Neural cell (in vitro differentiated cells): ENCODE results near the gene HEG1. TPM values are rescaled to one million over a fixed set of nuclear protein-coding genes. Genes with fewer than 3 reads are reported as not detected.

Source experiments
- H2AFZ ChIP-seq: fragments of 200-600, 300-800 bp; sonication (generic), shearing (Covaris generic); 2 replicates; pipeline ENCODE4 v1.6.0; 2014; ENCODE audit warnings: low read depth, mild to moderate bottlenecking, antibody characterized with exemption, low read length, moderate library complexity
- H3F3A ChIP-seq: fragments of 200-600 bp; shearing (Covaris generic); 2 replicates; pipeline ENCODE4 v1.6.1; 2016; ENCODE audit warnings: mild to moderate bottlenecking, moderate library complexity, mixed read lengths, antibody characterized with exemption, low read length; ENCODE audit not compliant: insufficient read depth, poor library complexity, severe bottlenecking
- H3K27ac ChIP-seq: fragments of 200-600, 300-800 bp; sonication (generic), shearing (Covaris generic); 2 replicates; pipeline ENCODE4 v1.5.1; 2014; ENCODE audit warnings: mild to moderate bottlenecking, low read length, moderate library complexity
- H3K27me3 ChIP-seq: fragments of 300-800, 200-600 bp; sonication (generic), shearing (Covaris generic); 2 replicates; pipeline ENCODE4 v1.6.0; 2014; ENCODE audit warnings: mild to moderate bottlenecking, low read depth, low read length, moderate library complexity; ENCODE audit not compliant: insufficient read depth
- H3K36me3 ChIP-seq: fragments of 300-800, 200-600 bp; sonication (generic), shearing (Covaris generic); 2 replicates; pipeline ENCODE4 v1.5.1; 2014; ENCODE audit warnings: mild to moderate bottlenecking, antibody characterized with exemption, low read length, moderate library complexity; ENCODE audit not compliant: insufficient read depth
- H3K4me2 ChIP-seq: fragments of 300-800, 200-600 bp; sonication (generic), shearing (Covaris generic); 2 replicates; pipeline ENCODE4 v1.6.0; 2014; ENCODE audit warnings: mild to moderate bottlenecking, low read length
- H3K4me3 ChIP-seq: fragments of 300-800, 200-600 bp; sonication (generic), shearing (Covaris generic); 2 replicates; pipeline ENCODE4 v1.5.1; 2014; ENCODE audit warnings: mild to moderate bottlenecking, low read length, moderate library complexity
- H3K79me2 ChIP-seq: fragments of 200-600 bp; shearing (Covaris generic); replicated peaks from 2 replicates; pipeline ENCODE4 v1.6.0; 2014; ENCODE audit warnings: mild to moderate bottlenecking, low read length, moderate library complexity; ENCODE audit not compliant: insufficient read depth
- H3K9ac ChIP-seq: fragments of 300-800, 200-600 bp; sonication (generic), shearing (Covaris generic); 2 replicates; pipeline ENCODE4 v1.6.1; 2016; ENCODE audit warnings: mild to moderate bottlenecking, low read length, mixed read lengths
- H3K9me2 ChIP-seq: fragments of 200-600 bp; shearing (Covaris generic); 2 replicates; pipeline ENCODE4 v1.6.1; 2016; ENCODE audit warnings: mild to moderate bottlenecking, low read length, mixed read lengths; ENCODE audit not compliant: insufficient read depth
- H3K9me3 ChIP-seq: fragments of 200-600, 300-800 bp; sonication (generic), shearing (Covaris generic); 2 replicates; pipeline ENCODE4 v1.6.1; 2016; ENCODE audit warnings: mild to moderate bottlenecking, mixed run types, low read length, moderate library complexity, mixed read lengths
- H4K20me1 ChIP-seq: fragments of 200-600 bp; shearing (Covaris generic); 2 replicates; pipeline ENCODE4 v1.6.1; 2016; ENCODE audit warnings: mild to moderate bottlenecking, mixed run types; ENCODE audit not compliant: insufficient read depth
- CTCF ChIP-seq: fragments of 450-650 bp; IDR thresholded peaks from 2 replicates; pipeline ENCODE4 v1.5.1; 2014; ENCODE audit warnings: antibody characterized with exemption, mild to moderate bottlenecking, moderate library complexity; ENCODE audit not compliant: poor library complexity, severe bottlenecking
- EP300 ChIP-seq: fragments of 450-650 bp; conservative IDR thresholded peaks from 2 replicates; pipeline ENCODE4 v1.6.1; 2014; ENCODE audit warnings: antibody characterized with exemption, mild to moderate bottlenecking, moderate library complexity; ENCODE audit not compliant: poor library complexity, severe bottlenecking
- EZH2 ChIP-seq: fragments of 200-600, 300-800 bp; shearing (Covaris generic), sonication (generic); IDR thresholded peaks from 2 replicates; pipeline ENCODE4 v1.6.1; 2014; ENCODE audit warnings: antibody characterized with exemption, low read length, borderline replicate concordance, mild to moderate bottlenecking; ENCODE audit not compliant: insufficient read depth, poor library complexity, severe bottlenecking
- MXI1 ChIP-seq: fragments of 450-650 bp; conservative IDR thresholded peaks from 2 replicates; pipeline ENCODE4 v1.6.1; 2014; ENCODE audit warnings: antibody characterized with exemption, mild to moderate bottlenecking; ENCODE audit not compliant: poor library complexity, severe bottlenecking
- POLR2AphosphoS5 ChIP-seq: IDR thresholded peaks from 2 replicates; pipeline ENCODE4 v1.6.1; 2012
- RAD21 ChIP-seq: fragments of 450-650 bp; conservative IDR thresholded peaks from 2 replicates; pipeline ENCODE4 v1.6.1; 2014; ENCODE audit warnings: antibody characterized with exemption, mild to moderate bottlenecking, moderate library complexity
- SMC3 ChIP-seq: fragments of 450-650 bp; conservative IDR thresholded peaks from 2 replicates; pipeline ENCODE4 v1.6.1; 2014; ENCODE audit warnings: antibody characterized with exemption, mild to moderate bottlenecking, moderate library complexity; ENCODE audit not compliant: poor library complexity
- TAF1 ChIP-seq: IDR thresholded peaks from 2 replicates; pipeline ENCODE4 v1.6.1; 2012; ENCODE audit warnings: low read depth
- polyA plus RNA-seq: library from polyadenylated mRNA; depleted of rRNA; stranded (reverse); fragments of >200 nt; gene quantifications from 2 replicates; pipeline ENCODE4 v1.2.3, GENCODE V29; 2014
- TF ChIP-seq, protein P1 (sequence below): IDR thresholded peaks from 2 replicates; pipeline ENCODE4 v1.6.1; 2012; ENCODE audit warnings: borderline replicate concordance

HEG1 gene
- polyA plus RNA-seq, 1 donor from 2014 or later, result 0.48 TPM

- Histone ChIP-seq H3K9me2 (no peaks in the 10 kb centered on the region), H3K9ac (no peak overlapping the region), H3K27me3 (no peaks in the 10 kb centered on the region), H2AFZ (no peak overlapping the region), H3K9me3 (no peaks in the 10 kb centered on the region), H3K36me3 (no peaks in the 10 kb centered on the region), H3F3A (no peaks in the 10 kb centered on the region), H3K4me2 (no peak overlapping the region), H3K4me3 (no peak overlapping the region), H3K79me2 (no peaks in the 10 kb centered on the region), H4K20me1 (no peaks in the 10 kb centered on the region), H3K27ac (no peak overlapping the region)
- TF ChIP-seq EP300, result no peak
- TF ChIP-seq CTCF, result no peak
- no peak for TF ChIP-seq SMC3
Measured at GRCh38 chr3:125002414-125003368, 53.1 kb downstream of the HEG1 start.

DNA sequence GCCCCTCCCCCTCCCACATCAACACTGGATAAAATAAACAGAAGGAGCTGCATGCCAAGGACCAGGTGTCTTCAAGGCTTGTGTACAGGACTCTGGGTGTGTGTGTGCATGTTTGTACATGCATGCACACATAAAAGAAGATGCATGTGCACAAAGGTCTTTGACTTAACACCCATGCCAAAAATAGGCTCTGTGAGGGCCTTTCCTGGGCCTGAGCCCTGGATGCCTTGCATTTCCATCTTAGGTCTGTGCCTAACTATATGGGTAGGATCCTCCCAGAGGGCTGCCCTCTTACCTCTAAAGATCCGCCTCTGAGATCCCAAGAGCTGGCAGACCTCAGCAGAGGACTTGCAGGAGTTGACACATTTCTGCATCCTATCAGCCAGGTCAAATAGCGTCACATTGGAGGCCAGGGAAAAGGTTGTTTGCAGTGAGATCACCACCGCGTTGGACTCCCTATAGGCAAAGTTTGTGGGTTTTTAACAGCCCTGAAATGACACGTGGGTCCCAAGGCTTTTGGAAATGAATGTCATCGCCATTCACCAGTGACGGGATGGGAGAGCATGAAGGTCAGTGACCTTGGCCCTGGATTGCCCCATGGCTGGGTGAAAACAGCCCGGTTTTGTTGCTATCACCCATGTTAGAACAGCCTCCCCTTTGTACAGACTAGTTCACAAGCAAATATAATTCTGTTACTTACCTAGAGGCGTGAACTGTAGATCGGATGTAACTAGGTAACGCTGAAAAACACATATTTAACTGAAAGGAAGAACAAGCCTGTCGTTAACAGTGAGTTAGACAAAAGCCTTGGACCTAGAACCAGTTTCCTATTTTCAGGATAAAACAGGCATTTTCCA, 54.0 kb downstream of the HEG1 start:
- H3K4me2 ChIP-seq, result no peak overlapping the region
- no peaks in the 10 kb centered on the region for H3K36me3 ChIP-seq
- no peaks in the 10 kb centered on the region for H3K9me2 ChIP-seq
- no peaks in the 10 kb centered on the region for H3F3A ChIP-seq
- TF ChIP-seq EZH2 (no peak), POLR2AphosphoS5 (no peak), TAF1 (no peak), MXI1 (no peak), RAD21 (no peak), EP300 (no peak), CTCF (no peak), SMC3 (no peak)
- TF ChIP-seq, protein P1, sequence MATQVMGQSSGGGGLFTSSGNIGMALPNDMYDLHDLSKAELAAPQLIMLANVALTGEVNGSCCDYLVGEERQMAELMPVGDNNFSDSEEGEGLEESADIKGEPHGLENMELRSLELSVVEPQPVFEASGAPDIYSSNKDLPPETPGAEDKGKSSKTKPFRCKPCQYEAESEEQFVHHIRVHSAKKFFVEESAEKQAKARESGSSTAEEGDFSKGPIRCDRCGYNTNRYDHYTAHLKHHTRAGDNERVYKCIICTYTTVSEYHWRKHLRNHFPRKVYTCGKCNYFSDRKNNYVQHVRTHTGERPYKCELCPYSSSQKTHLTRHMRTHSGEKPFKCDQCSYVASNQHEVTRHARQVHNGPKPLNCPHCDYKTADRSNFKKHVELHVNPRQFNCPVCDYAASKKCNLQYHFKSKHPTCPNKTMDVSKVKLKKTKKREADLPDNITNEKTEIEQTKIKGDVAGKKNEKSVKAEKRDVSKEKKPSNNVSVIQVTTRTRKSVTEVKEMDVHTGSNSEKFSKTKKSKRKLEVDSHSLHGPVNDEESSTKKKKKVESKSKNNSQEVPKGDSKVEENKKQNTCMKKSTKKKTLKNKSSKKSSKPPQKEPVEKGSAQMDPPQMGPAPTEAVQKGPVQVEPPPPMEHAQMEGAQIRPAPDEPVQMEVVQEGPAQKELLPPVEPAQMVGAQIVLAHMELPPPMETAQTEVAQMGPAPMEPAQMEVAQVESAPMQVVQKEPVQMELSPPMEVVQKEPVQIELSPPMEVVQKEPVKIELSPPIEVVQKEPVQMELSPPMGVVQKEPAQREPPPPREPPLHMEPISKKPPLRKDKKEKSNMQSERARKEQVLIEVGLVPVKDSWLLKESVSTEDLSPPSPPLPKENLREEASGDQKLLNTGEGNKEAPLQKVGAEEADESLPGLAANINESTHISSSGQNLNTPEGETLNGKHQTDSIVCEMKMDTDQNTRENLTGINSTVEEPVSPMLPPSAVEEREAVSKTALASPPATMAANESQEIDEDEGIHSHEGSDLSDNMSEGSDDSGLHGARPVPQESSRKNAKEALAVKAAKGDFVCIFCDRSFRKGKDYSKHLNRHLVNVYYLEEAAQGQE, result no peak
- H2AFZ ChIP-seq, result no peak overlapping the region
- H3K9me3 ChIP-seq, result no peaks in the 10 kb centered on the region
- no peak overlapping the region for H3K27ac ChIP-seq
- no peaks in the 10 kb centered on the region for H4K20me1 ChIP-seq
- H3K27me3 ChIP-seq, result no peaks in the 10 kb centered on the region
- no peak overlapping the region for H3K9ac ChIP-seq
- H3K79me2 ChIP-seq, result no peaks in the 10 kb centered on the region
- no peak overlapping the region for H3K4me3 ChIP-seq
